CD14-positive monocyte (primary cell): ENCODE data around the gene SYNE1. TPM values are rescaled to one million over a fixed set of nuclear protein-coding genes. Genes with fewer than 3 reads are reported as not detected.

Source experiments
- DNase-seq, 3 donors: peaks; one replicate each; pipeline ENCODE4 v3.0.0-alpha.2; 2011 to 2022
- H2AFZ ChIP-seq: 2 replicates; pipeline ENCODE4 v1.6.0; 2012; ENCODE audit warnings: mild to moderate bottlenecking, low read depth, low read length, inconsistent platforms; ENCODE audit not compliant: insufficient read depth, poor library complexity, severe bottlenecking
- H3K27ac ChIP-seq, 2 donors: 1 replicate in 1 of 2; 2 replicates in 1 of 2; pipeline ENCODE4 v1.5.1; 2012 to 2013; ENCODE audit warnings: low read length in 2 of 2, control low read depth in 1 of 2, inconsistent platforms in 1 of 2, low read depth in 1 of 2, mild to moderate bottlenecking in 1 of 2
- H3K27me3 ChIP-seq, 2 donors: one replicate each; pipeline versions ENCODE4 v1.6.0 to v1.6.1; 2011 to 2013; ENCODE audit warnings: low read length in 2 of 2; ENCODE audit not compliant: control insufficient read depth in 2 of 2, insufficient read depth in 2 of 2
- H3K36me3 ChIP-seq, 2 donors: replicated peaks in 1 of 2; 1 replicate in 1 of 2; 2 replicates in 1 of 2; pipeline versions ENCODE4 v1.5.1 to v1.6.1; 2012 to 2013; ENCODE audit warnings: low read length in 2 of 2, control low read depth in 1 of 2, inconsistent platforms in 1 of 2, mild to moderate bottlenecking in 1 of 2; ENCODE audit not compliant: insufficient read depth in 2 of 2, control insufficient read depth in 1 of 2
- H3K4me1 ChIP-seq, 2 donors: 1 replicate in 1 of 2; 2 replicates in 1 of 2; pipeline versions ENCODE4 v1.5.1 to v1.6.1; 2012 to 2013; ENCODE audit warnings: low read length in 2 of 2, control low read depth in 1 of 2, inconsistent platforms in 1 of 2, mild to moderate bottlenecking in 1 of 2, moderate library complexity in 1 of 2; ENCODE audit not compliant: insufficient read depth in 2 of 2, control insufficient read depth in 1 of 2
- H3K4me2 ChIP-seq: replicated peaks from 2 replicates; pipeline ENCODE3; 2012; ENCODE audit warnings: low read length, moderate library complexity, mild to moderate bottlenecking; ENCODE audit not compliant: poor library complexity, severe bottlenecking; ENCODE audit errors: extremely low read depth
- H3K4me3 ChIP-seq, 3 experiments: fragments of 200-600 bp in 1 of 3; sonication (generic) in 1 of 3; replicated peaks in 1 of 3; 1 replicate in 2 of 3; 2 replicates in 1 of 3; pipeline ENCODE4 v1.5.1; 2011 to 2013; ENCODE audit warnings: low read length in 3 of 3, mild to moderate bottlenecking in 3 of 3, control low read depth in 2 of 3, low read depth in 2 of 3, inconsistent platforms in 1 of 3, moderate library complexity in 1 of 3
- H3K79me2 ChIP-seq: 2 replicates; pipeline ENCODE4 v1.6.0; 2012; ENCODE audit warnings: mild to moderate bottlenecking, control low read depth, inconsistent platforms, low read length, moderate library complexity; ENCODE audit not compliant: insufficient read depth
- H3K9ac ChIP-seq: 2 replicates; pipeline ENCODE4 v1.6.0; 2017; ENCODE audit warnings: low read length, mild to moderate bottlenecking; ENCODE audit not compliant: insufficient read depth, poor library complexity, severe bottlenecking
- H3K9me3 ChIP-seq, 2 donors: replicated peaks in 1 of 2; 1 replicate in 1 of 2; 2 replicates in 1 of 2; pipeline versions ENCODE4 v1.5.1 to v1.6.1; 2012 to 2013; ENCODE audit warnings: low read length in 2 of 2, control low read depth in 1 of 2; ENCODE audit not compliant: control insufficient read depth in 1 of 2, insufficient read depth in 1 of 2
- H4K20me1 ChIP-seq: 2 replicates; pipeline ENCODE4 v1.6.0; 2012; ENCODE audit warnings: mild to moderate bottlenecking, low read length, control low read depth, moderate library complexity; ENCODE audit not compliant: insufficient read depth
- H3K27ac Mint-ChIP-seq, 7 donors: one replicate each; pipeline ENCODE4 v1.8.0; 2020; ENCODE audit warnings: mild to moderate bottlenecking in 7 of 7, mixed read lengths in 7 of 7, moderate library complexity in 6 of 7, inconsistent platforms in 2 of 7
- H3K27me3 Mint-ChIP-seq, 3 donors: one replicate each; pipeline ENCODE4 v1.8.0; 2021 to 2022; ENCODE audit warnings: low read depth in 3 of 3, mild to moderate bottlenecking in 3 of 3, mixed read lengths in 3 of 3, moderate library complexity in 3 of 3, inconsistent platforms in 1 of 3
- H3K36me3 Mint-ChIP-seq, 2 donors: one replicate each; pipeline ENCODE4 v1.8.0; 2020; ENCODE audit warnings: mixed read lengths in 2 of 2, inconsistent platforms in 1 of 2, mild to moderate bottlenecking in 1 of 2
- H3K4me1 Mint-ChIP-seq: one replicate; pipeline ENCODE4 v1.8.0; 2020; ENCODE audit warnings: mild to moderate bottlenecking, mixed read lengths
- H3K4me3 Mint-ChIP-seq, 2 donors: one replicate each; pipeline ENCODE4 v1.8.0; 2020; ENCODE audit warnings: mild to moderate bottlenecking in 2 of 2, mixed read lengths in 2 of 2, moderate library complexity in 1 of 2
- H3K9me3 Mint-ChIP-seq, 7 donors: one replicate each; pipeline ENCODE4 v1.8.0; 2020 to 2022; ENCODE audit warnings: mixed read lengths in 7 of 7, mild to moderate bottlenecking in 6 of 7, moderate library complexity in 6 of 7, inconsistent platforms in 2 of 7
- CTCF ChIP-seq: fragments of 200-600 bp; IDR thresholded peaks from one replicate; pipeline ENCODE4 v1.8.0; 2022; ENCODE audit warnings: antibody characterized with exemption, mild to moderate bottlenecking
- WGBS: methylation state at CpG from one replicate; pipeline ENCODE4 v1.1.5; 2013; ENCODE audit warnings: missing lambda C conversion rate; ENCODE audit not compliant: insufficient coverage; 5-methylcytosine and 5-hydroxymethylcytosine counted together
- intact Hi-C, 2 donors: fragments of 100-400 bp; cut with micrococcal nuclease; formaldehyde crosslinking; loops; one replicate each; pipeline versions ENCODE4 v1.15.0 to v1.15.1; 2023
- polyA plus RNA-seq, 3 donors: library from polyadenylated mRNA; depleted of rRNA in 1 of 3; unstranded in 2 of 3; stranded (reverse) in 1 of 3; fragments of 300-500 nt in 2 of 3; fragments of >200 nt in 1 of 3; fragmentation: Illumina TruSeq in 2 of 3; gene quantifications; 1 replicate in 2 of 3; 2 replicates in 1 of 3; pipeline ENCODE4 v1.2.3, GENCODE V29; 2012 to 2021

SYNE1 gene
- polyA plus RNA-seq, 3 donors = 3.7 to 24.5 (median 8.1) TPM

GRCh38 chr6:152632121-152632782, 4.9 kb downstream of the SYNE1 start:
- Histone ChIP-seq H3K27me3 (peaks cover 1 to 13% of the 10 kb centered on the region in 2 donors), H3K27ac (peak overlapping the region in 1 of 2 donors; percentile 72), H3K4me3 (peak overlapping the region in 1 of 3 experiments; percentile 13), H3K36me3 (peaks cover 0 to 2% of the 10 kb centered on the region in 2 donors), H3K9ac (no peak overlapping the region), H3K4me2 (peak overlapping the region; percentile 43), H3K79me2 (peaks cover 18% of the 10 kb centered on the region), H4K20me1 (no peaks in the 10 kb centered on the region), H3K4me1 (peaks cover 41 to 60% of the 10 kb centered on the region in 2 donors), H2AFZ (no peak overlapping the region), H3K9me3 (no peaks in the 10 kb centered on the region)
- Mint-ChIP-seq H3K27me3 (peaks cover 13 to 19% (median 13%) of the 10 kb centered on the region in 3 donors), H3K9me3 (peaks cover 0 to 2% (median 0%) of the 10 kb centered on the region in 7 donors), H3K4me1 (peaks cover 54% of the 10 kb centered on the region), H3K4me3 (peak overlapping the region in 1 of 2 donors; percentile 56), H3K27ac (peak overlapping the region in 5 of 7 donors; percentile 20 to 82 (median 54)), H3K36me3 (peaks cover 9 to 18% of the 10 kb centered on the region in 2 donors)
- DNase-seq = peak in 1 of 3 donors; percentile 26
- intact Hi-C loops = loop anchor here in 1 of 2 donors (10.0 kb wide), 1 partner anchor 77 kb away; no protein-coding TSS in a partner anchor
- TF ChIP-seq CTCF = no peak
- WGBS = no CpG with 5 or more reads among the region's 2 CpGs

GRCh38 chr6:152631376-152631775, 5.8 kb downstream of the SYNE1 start:
- TF ChIP-seq CTCF = no peak
- Mint-ChIP-seq H3K27ac (peak overlapping the region in 4 of 7 donors; percentile 20 to 82 (median 37)), H3K4me1 (peaks cover 50% of the 10 kb centered on the region), H3K9me3 (peaks cover 0 to 2% (median 0%) of the 10 kb centered on the region in 7 donors), H3K4me3 (no peak overlapping the region), H3K36me3 (peaks cover 15 to 20% of the 10 kb centered on the region in 2 donors), H3K27me3 (peaks cover 9 to 10% (median 9%) of the 10 kb centered on the region in 3 donors)
- Histone ChIP-seq H2AFZ (no peak overlapping the region), H3K4me1 (peaks cover 36 to 51% of the 10 kb centered on the region in 2 donors), H3K27ac (peak overlapping the region in 1 of 2 donors; percentile 72), H4K20me1 (no peaks in the 10 kb centered on the region), H3K9me3 (no peaks in the 10 kb centered on the region), H3K4me2 (no peak overlapping the region), H3K4me3 (no peak overlapping the region), H3K9ac (no peak overlapping the region), H3K36me3 (peaks cover 0 to 10% of the 10 kb centered on the region in 2 donors), H3K79me2 (peaks cover 16% of the 10 kb centered on the region), H3K27me3 (peaks cover 0 to 9% of the 10 kb centered on the region in 2 donors)
- intact Hi-C loops = loop anchor here in 1 of 2 donors (10.0 kb wide), 1 partner anchor 77 kb away; no protein-coding TSS in a partner anchor
- no peak for DNase-seq
- 100% methylated on average over 1 of the region's 3 CpGs for WGBS
